PC-9 (cell line): ENCODE data around the gene MROH9.

Source experiments
- EZH2 ChIP-seq: fragments of 200-600 bp; sonication (generic); IDR thresholded peaks from 2 replicates; pipeline ENCODE4 v1.8.0; 2017; ENCODE audit warnings: antibody characterized with exemption, low read depth
- TF ChIP-seq, protein P1 (sequence below): fragments of 200-600 bp; sonication (generic); conservative IDR thresholded peaks from 2 replicates; pipeline ENCODE4 v1.6.1; 2017; ENCODE audit warnings: mixed run types, antibody characterized with exemption, mild to moderate bottlenecking, moderate library complexity

DNA sequence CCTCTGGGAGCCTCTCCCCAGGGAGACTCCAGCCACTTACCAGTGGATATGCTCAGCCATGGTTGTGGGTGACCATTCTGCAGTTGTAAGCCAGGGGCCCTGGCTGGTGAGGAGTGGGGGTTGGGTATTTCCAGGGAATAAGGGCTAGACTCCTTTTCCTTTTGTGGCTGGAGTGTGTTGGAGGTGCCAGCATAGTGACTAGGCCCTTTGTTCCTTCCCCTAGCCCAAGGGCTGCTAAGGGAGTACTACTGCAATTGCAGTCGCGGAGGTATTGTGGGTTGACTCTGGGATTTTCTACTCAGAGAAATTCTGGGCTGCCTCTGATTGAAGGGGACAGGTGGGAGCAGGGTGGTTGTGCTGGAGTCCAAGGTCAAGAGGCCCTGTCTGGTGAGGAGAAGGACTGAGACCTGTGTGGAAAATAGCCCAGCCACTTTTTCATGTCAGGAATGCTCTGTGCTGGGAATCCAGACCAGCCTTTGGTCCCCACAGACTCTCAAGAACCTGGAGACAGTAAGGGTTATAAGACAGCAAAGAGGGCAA, 43.1 kb downstream of the MROH9 start:
- TF ChIP-seq, protein P1, sequence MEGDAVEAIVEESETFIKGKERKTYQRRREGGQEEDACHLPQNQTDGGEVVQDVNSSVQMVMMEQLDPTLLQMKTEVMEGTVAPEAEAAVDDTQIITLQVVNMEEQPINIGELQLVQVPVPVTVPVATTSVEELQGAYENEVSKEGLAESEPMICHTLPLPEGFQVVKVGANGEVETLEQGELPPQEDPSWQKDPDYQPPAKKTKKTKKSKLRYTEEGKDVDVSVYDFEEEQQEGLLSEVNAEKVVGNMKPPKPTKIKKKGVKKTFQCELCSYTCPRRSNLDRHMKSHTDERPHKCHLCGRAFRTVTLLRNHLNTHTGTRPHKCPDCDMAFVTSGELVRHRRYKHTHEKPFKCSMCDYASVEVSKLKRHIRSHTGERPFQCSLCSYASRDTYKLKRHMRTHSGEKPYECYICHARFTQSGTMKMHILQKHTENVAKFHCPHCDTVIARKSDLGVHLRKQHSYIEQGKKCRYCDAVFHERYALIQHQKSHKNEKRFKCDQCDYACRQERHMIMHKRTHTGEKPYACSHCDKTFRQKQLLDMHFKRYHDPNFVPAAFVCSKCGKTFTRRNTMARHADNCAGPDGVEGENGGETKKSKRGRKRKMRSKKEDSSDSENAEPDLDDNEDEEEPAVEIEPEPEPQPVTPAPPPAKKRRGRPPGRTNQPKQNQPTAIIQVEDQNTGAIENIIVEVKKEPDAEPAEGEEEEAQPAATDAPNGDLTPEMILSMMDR = no peak
- no peak for TF ChIP-seq EZH2
